Breast epithelium (tissue), 3 donors: Measurements from ENCODE around the gene FIBCD1.

Source experiments
- CTCF ChIP-seq, 3 donors: fragments of 450-650 bp; IDR thresholded peaks; one replicate each; pipeline ENCODE4 v1.5.1; 2016 to 2017; ENCODE audit warnings: antibody characterized with exemption in 3 of 3, mild to moderate bottlenecking in 3 of 3, moderate library complexity in 3 of 3
- POLR2A ChIP-seq: fragments of 450-650 bp; IDR thresholded peaks from one replicate; pipeline ENCODE4 v1.6.1; 2016; ENCODE audit warnings: antibody characterized with exemption, mild to moderate bottlenecking, moderate library complexity
- POLR2AphosphoS5 ChIP-seq, 3 donors: sonication (generic); formaldehyde crosslinking; IDR thresholded peaks; one replicate each; pipeline ENCODE4 v1.6.1; 2017; ENCODE audit warnings: antibody characterized with exemption in 3 of 3

- TF ChIP-seq CTCF (IDR thresholded peaks at IDR 0.05) (no peak), POLR2A (no peak), POLR2AphosphoS5 (IDR thresholded peaks at IDR 0.05) (no peak)
These were observed 44.0 kb downstream of the FIBCD1 start for GRCh38 chr9:130895038-130895437.
